HepG2 (cell line): ENCODE results near the gene MRPL20. TPM values are rescaled to one million over a fixed set of nuclear protein-coding genes. Genes with fewer than 3 reads are reported as not detected.

Experiments used
- EHMT2 ChIP-seq: fragments of 200-600 bp; sonication (generic); IDR thresholded peaks from 2 replicates; pipeline ENCODE4 v1.7.0; 2017; ENCODE audit warnings: antibody characterized with exemption, low read depth, low read length, borderline replicate concordance
- GLI4 ChIP-seq: sonication (generic); formaldehyde crosslinking; IDR thresholded peaks from 2 replicates; pipeline ENCODE4 v1.5.1; 2020; ENCODE audit warnings: missing genetic modification reagents, mild to moderate bottlenecking, moderate library complexity, borderline replicate concordance
- ISL2 ChIP-seq: sonication (generic); formaldehyde crosslinking; IDR thresholded peaks from 2 replicates; pipeline ENCODE4 v1.5.0; 2020; ENCODE audit warnings: missing genetic modification reagents
- MED13 ChIP-seq: sonication (generic); formaldehyde crosslinking; IDR thresholded peaks from 2 replicates; pipeline ENCODE4 v1.5.0; 2020; ENCODE audit warnings: missing genetic modification reagents
- PHB2 ChIP-seq: fragments of 450-650 bp; IDR thresholded peaks from 2 replicates; pipeline ENCODE4 v1.6.1; 2018; ENCODE audit not compliant: partially characterized antibody
- POLR2G ChIP-seq: fragments of 200-400 bp; formaldehyde crosslinking; IDR thresholded peaks from 2 replicates; pipeline ENCODE4 v1.6.1; 2018; ENCODE audit warnings: mild to moderate bottlenecking, low read depth, low read length, moderate library complexity
- U2AF1 ChIP-seq: fragments of 200-400 bp; formaldehyde crosslinking; optimal IDR thresholded peaks from 2 replicates; pipeline ENCODE3; 2017; ENCODE audit warnings: mild to moderate bottlenecking, low read depth, low read length
- ZNF383 ChIP-seq: sonication (generic); formaldehyde crosslinking; IDR thresholded peaks from 2 replicates; pipeline ENCODE4 v1.4.0; 2020; ENCODE audit warnings: missing genetic modification reagents, mild to moderate bottlenecking, borderline replicate concordance
- ZNF605 ChIP-seq: sonication (generic); formaldehyde crosslinking; IDR thresholded peaks from 2 replicates; pipeline ENCODE4 v1.8.0; 2022; ENCODE audit warnings: mild to moderate bottlenecking, missing genetic modification reagents
- ZSCAN9 ChIP-seq: IDR thresholded peaks from 2 replicates; pipeline ENCODE4 v1.6.1; 2016; ENCODE audit warnings: borderline replicate concordance
- polyA plus RNA-seq, 8 experiments: library from polyadenylated mRNA; depleted of rRNA in 3 of 8; stranded (reverse) in 7 of 8; unstranded in 1 of 8; fragments of >200 nt; fragmentation: Illumina TruSeq in 4 of 8; extraction: Trizol in 4 of 8; gene quantifications; 2 replicates each; pipeline versions ENCODE4 v1.2.1 to v1.2.3, GENCODE V29; 2011 to 2016; ENCODE audit warnings: low read depth in 4 of 8, missing spikeins in 1 of 8, mixed read lengths in 1 of 8; ENCODE audit not compliant: insufficient read depth in 1 of 8
- total RNA-seq, 5 experiments: library from RNA; depleted of rRNA; stranded (reverse); fragments of >200 nt; fragmentation: Illumina TruSeq; extraction: Trizol; gene quantifications; 2 replicates each; pipeline ENCODE4 v1.2.3, GENCODE V29; 2016; ENCODE audit warnings: low read depth in 1 of 5
- TF ChIP-seq, protein P1 (sequence below), 2 experiments: fragments of 450-650 bp in 1 of 2; sonication (generic) in 1 of 2; formaldehyde crosslinking in 1 of 2; IDR thresholded peaks; 2 replicates each; pipeline versions ENCODE4 v1.6.1 to v1.8.0; 2016 to 2022; ENCODE audit warnings: antibody characterized with exemption in 1 of 2, mild to moderate bottlenecking in 1 of 2, missing genetic modification reagents in 1 of 2
- TF ChIP-seq, protein P2 (sequence below): sonication (generic); formaldehyde crosslinking; IDR thresholded peaks from 2 replicates; pipeline ENCODE4 v1.4.0; 2020; ENCODE audit warnings: missing genetic modification reagents
- TF ChIP-seq, protein P3 (sequence below): sonication (generic); formaldehyde crosslinking; IDR thresholded peaks from 2 replicates; pipeline ENCODE4 v1.8.1; 2023; ENCODE audit warnings: mild to moderate bottlenecking, missing genetic modification reagents, borderline replicate concordance

MRPL20 gene
- total and polyA plus RNA-seq, 2 of the 13 experiments (the other 11 are each of a cell fraction or from before 2014, with no cell fraction given): 59.2 to 127 TPM

DNA sequence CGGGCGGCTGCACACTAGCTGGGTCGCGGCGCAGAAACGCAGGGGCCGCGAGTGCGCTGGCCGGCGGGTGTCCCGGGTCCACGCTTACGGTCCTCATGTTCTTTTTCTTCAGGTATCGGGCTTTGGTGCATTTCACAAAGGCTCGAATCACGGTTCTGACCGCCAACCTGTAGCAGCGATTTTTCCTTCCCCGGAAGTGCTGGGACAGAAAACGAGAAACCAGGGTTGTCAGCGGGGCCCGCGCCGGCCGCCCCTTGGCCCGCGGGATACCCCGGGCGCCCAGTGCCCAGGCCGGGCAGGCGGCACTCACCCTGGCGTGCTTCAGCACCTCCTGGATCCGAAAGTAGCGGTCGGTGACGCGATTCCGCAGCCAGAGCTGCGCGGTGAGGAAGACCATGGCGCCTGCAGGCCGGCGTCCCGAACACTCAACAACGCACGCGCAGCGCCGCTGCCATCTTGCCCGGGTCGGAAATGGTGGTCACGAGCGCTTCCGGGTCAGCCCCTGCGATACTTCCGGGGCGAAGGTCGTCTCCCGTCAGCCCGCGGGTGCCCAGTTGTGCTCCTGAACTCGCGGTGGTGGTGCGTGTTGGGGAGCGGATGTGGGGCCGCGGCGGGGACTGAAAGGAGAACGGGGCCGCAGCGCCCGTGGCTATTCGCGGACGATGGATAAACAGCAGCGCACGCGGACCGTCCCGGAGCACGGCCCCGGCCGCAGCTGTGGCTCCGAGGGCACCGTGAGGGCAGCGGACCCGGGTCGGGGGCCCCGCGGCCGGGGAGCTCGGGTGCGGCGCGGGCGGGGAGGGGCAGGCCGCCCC, at the start of gene MRPL20 (continued):
- TF ChIP-seq, protein P1, sequence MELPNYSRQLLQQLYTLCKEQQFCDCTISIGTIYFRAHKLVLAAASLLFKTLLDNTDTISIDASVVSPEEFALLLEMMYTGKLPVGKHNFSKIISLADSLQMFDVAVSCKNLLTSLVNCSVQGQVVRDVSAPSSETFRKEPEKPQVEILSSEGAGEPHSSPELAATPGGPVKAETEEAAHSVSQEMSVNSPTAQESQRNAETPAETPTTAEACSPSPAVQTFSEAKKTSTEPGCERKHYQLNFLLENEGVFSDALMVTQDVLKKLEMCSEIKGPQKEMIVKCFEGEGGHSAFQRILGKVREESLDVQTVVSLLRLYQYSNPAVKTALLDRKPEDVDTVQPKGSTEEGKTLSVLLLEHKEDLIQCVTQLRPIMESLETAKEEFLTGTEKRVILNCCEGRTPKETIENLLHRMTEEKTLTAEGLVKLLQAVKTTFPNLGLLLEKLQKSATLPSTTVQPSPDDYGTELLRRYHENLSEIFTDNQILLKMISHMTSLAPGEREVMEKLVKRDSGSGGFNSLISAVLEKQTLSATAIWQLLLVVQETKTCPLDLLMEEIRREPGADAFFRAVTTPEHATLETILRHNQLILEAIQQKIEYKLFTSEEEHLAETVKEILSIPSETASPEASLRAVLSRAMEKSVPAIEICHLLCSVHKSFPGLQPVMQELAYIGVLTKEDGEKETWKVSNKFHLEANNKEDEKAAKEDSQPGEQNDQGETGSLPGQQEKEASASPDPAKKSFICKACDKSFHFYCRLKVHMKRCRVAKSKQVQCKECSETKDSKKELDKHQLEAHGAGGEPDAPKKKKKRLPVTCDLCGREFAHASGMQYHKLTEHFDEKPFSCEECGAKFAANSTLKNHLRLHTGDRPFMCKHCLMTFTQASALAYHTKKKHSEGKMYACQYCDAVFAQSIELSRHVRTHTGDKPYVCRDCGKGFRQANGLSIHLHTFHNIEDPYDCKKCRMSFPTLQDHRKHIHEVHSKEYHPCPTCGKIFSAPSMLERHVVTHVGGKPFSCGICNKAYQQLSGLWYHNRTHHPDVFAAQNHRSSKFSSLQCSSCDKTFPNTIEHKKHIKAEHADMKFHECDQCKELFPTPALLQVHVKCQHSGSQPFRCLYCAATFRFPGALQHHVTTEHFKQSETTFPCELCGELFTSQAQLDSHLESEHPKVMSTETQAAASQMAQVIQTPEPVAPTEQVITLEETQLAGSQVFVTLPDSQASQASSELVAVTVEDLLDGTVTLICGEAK (IDR thresholded peaks at IDR 0.05): peak; percentile 91
- TF ChIP-seq, protein P1 (CRISPR knock-in tag; IDR thresholded peaks at IDR 0.05): peak; percentile 75; the same call in 1 of the 2 replicates
- TF ChIP-seq ZNF605 (peak; percentile 87), ZSCAN9 (CRISPR knock-in tag) (peak; percentile 43; the same call in 1 of the 2 replicates), PHB2 (no peak), GLI4 (CRISPR knock-in tag) (peak; percentile 92), MED13 (CRISPR knock-in tag) (peak; percentile 48; the same call in 1 of the 2 replicates), EHMT2 (no peak), POLR2G (peak; percentile 98), U2AF1 (no peak), ZNF383 (CRISPR knock-in tag) (0 out of 2 replicates have a peak, but pooled peaks have one; percentile 68), ISL2 (CRISPR knock-in tag) (no peak)
- TF ChIP-seq, protein P2, sequence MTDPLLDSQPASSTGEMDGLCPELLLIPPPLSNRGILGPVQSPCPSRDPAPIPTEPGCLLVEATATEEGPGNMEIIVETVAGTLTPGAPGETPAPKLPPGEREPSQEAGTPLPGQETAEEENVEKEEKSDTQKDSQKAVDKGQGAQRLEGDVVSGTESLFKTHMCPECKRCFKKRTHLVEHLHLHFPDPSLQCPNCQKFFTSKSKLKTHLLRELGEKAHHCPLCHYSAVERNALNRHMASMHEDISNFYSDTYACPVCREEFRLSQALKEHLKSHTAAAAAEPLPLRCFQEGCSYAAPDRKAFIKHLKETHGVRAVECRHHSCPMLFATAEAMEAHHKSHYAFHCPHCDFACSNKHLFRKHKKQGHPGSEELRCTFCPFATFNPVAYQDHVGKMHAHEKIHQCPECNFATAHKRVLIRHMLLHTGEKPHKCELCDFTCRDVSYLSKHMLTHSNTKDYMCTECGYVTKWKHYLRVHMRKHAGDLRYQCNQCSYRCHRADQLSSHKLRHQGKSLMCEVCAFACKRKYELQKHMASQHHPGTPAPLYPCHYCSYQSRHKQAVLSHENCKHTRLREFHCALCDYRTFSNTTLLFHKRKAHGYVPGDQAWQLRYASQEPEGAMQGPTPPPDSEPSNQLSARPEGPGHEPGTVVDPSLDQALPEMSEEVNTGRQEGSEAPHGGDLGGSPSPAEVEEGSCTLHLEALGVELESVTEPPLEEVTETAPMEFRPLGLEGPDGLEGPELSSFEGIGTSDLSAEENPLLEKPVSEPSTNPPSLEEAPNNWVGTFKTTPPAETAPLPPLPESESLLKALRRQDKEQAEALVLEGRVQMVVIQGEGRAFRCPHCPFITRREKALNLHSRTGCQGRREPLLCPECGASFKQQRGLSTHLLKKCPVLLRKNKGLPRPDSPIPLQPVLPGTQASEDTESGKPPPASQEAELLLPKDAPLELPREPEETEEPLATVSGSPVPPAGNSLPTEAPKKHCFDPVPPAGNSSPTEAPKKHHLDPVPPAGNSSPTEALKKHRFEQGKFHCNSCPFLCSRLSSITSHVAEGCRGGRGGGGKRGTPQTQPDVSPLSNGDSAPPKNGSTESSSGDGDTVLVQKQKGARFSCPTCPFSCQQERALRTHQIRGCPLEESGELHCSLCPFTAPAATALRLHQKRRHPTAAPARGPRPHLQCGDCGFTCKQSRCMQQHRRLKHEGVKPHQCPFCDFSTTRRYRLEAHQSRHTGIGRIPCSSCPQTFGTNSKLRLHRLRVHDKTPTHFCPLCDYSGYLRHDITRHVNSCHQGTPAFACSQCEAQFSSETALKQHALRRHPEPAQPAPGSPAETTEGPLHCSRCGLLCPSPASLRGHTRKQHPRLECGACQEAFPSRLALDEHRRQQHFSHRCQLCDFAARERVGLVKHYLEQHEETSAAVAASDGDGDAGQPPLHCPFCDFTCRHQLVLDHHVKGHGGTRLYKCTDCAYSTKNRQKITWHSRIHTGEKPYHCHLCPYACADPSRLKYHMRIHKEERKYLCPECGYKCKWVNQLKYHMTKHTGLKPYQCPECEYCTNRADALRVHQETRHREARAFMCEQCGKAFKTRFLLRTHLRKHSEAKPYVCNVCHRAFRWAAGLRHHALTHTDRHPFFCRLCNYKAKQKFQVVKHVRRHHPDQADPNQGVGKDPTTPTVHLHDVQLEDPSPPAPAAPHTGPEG (CRISPR knock-in tag): no peak; the same call in 1 of the 2 replicates
- TF ChIP-seq, protein P3, sequence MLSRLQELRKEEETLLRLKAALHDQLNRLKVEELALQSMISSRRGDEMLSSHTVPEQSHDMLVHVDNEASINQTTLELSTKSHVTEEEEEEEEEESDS (CRISPR knock-in tag): no peak
